HepG2 (cell line): Measurements from ENCODE around the gene NUFIP2.

Experiments
- CTCF ChIP-seq: sonication (generic); formaldehyde crosslinking; IDR thresholded peaks from 2 replicates; pipeline ENCODE4 v1.5.0; 2020; ENCODE audit warnings: mild to moderate bottlenecking, missing genetic modification reagents, moderate library complexity
- EZH2 ChIP-seq: conservative IDR thresholded peaks from 2 replicates; pipeline ENCODE4 v1.6.1; 2012; ENCODE audit warnings: mild to moderate bottlenecking, low read depth, low read length, moderate library complexity
- HDAC2 ChIP-seq: sonication (generic); formaldehyde crosslinking; IDR thresholded peaks from 2 replicates; pipeline ENCODE4 v1.4.0; 2020; ENCODE audit warnings: missing genetic modification reagents
- HNF4A ChIP-seq: sonication (generic); formaldehyde crosslinking; IDR thresholded peaks from 2 replicates; pipeline ENCODE4 v1.4.0; 2020; ENCODE audit warnings: missing genetic modification reagents
- HNRNPL ChIP-seq: fragments of 200-400 bp; formaldehyde crosslinking; IDR thresholded peaks from 2 replicates; pipeline ENCODE4 v1.6.1; 2017; ENCODE audit warnings: mild to moderate bottlenecking, low read depth, low read length
- MED13 ChIP-seq: sonication (generic); formaldehyde crosslinking; IDR thresholded peaks from 2 replicates; pipeline ENCODE4 v1.5.0; 2020; ENCODE audit warnings: missing genetic modification reagents
- RARG ChIP-seq: sonication (generic); formaldehyde crosslinking; IDR thresholded peaks from 2 replicates; pipeline ENCODE4 v1.4.0; 2020; ENCODE audit warnings: low read depth, mild to moderate bottlenecking, missing genetic modification reagents
- RFX5 ChIP-seq: IDR thresholded peaks from 2 replicates; pipeline ENCODE4 v1.6.1; 2011; ENCODE audit warnings: low read depth, low read length, improper control_type of control experiment
- YY1 ChIP-seq: IDR thresholded peaks from 2 replicates; pipeline ENCODE4 v1.6.1; 2011; ENCODE audit warnings: low read length, low read depth, moderate library complexity, mild to moderate bottlenecking; ENCODE audit not compliant: insufficient read depth, insufficient replicate concordance
- ZBTB21 ChIP-seq: sonication (generic); formaldehyde crosslinking; IDR thresholded peaks from 2 replicates; pipeline ENCODE4 v1.4.0; 2020; ENCODE audit warnings: missing genetic modification reagents

DNA sequence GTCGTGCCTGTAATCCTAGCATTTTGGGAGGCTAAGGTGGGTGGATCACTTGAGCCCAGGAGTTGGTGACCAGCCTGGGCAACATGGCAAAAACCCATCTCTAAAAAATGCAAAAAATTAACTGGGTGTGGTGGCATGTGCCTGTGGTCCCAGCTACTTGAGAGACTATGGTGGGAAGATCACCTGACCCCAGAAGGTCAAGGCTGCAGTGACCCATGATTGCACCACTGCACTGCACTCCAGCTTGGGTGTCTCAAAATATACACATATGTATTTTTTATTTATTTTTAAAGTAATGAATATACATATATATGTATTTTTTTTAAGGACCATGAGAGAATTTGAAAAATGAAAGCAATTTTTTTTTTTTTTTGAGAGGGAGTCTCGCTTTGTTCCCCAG is 5.1 kb upstream of the NUFIP2 start:
- TF ChIP-seq CTCF (CRISPR knock-in tag) (no peak), ZBTB21 (CRISPR knock-in tag) (no peak), HNRNPL (no peak), HNF4A (CRISPR knock-in tag) (no peak), YY1 (no peak), RFX5 (no peak), EZH2 (no peak), RARG (CRISPR knock-in tag) (no peak), HDAC2 (no peak), MED13 (CRISPR knock-in tag) (no peak)
